A549 (cell line): ENCODE data around the gene MRTO4. TPM values are rescaled to one million over a fixed set of nuclear protein-coding genes. Genes with fewer than 3 reads are reported as not detected.
A peak's percentile ranks its signal among the peaks of the same experiment; 100 is the strongest.
"Not testable (repeated sequence)": the region's sequence is repeated elsewhere in the genome, so short reads cannot be mapped to it uniquely, and the experiment has no call there.

Source experiments
- ATAC-seq, 2 experiments: fragments of 200-7000 bp in 1 of 2; fragments of >200 bp in 1 of 2; cut with Nextera tagmentation in 1 of 2; cut with Tn5 transposase in 1 of 2; 3 replicates each; pipeline versions ENCODE4 v1.8.0 to v1.9.1; 2018 to 2020; ENCODE audit warnings: mild to moderate bottlenecking in 1 of 2, moderate library complexity in 1 of 2
- CTCF ChIA-PET: fragments of 300-600 bp; sonication (Branson Sonifier 250); formaldehyde crosslinking; extraction: SDS; loops from one replicate; lab custom pipeline; 2021; ENCODE audit warnings: antibody characterized with exemption, inconsistent platforms; lab: Yijun Ruan, JAX
- POLR2A ChIA-PET: fragments of 350-600 bp; formaldehyde crosslinking; extraction: SDS; loops from one replicate; lab custom pipeline; 2021; ENCODE audit warnings: antibody characterized with exemption, inconsistent platforms; lab: Yijun Ruan, JAX
- DNase-seq, 2 experiments: peaks; one replicate each; pipeline versions ENCODE4 v3.0.0 to v3.0.0-alpha.2; 2011 to 2016; ENCODE audit warnings: low read depth in 1 of 2, low spot score in 1 of 2
- FAIRE-seq: peaks from 2 replicates; lab custom pipeline; 2011; peaks lifted over from hg19 to GRCh38; lab: Jason Lieb, UNC
- H3K27ac ChIP-seq, 2 experiments: fragments of >200 bp; sonication (Bioruptor Twin); formaldehyde crosslinking; 3 replicates each; pipeline ENCODE4 v1.5.1; 2016 to 2017
- H3K4me1 ChIP-seq: fragments of >200 bp; sonication (Bioruptor Twin); formaldehyde crosslinking; 3 replicates; pipeline ENCODE4 v1.6.1; 2016
- H3K4me2 ChIP-seq: fragments of >200 bp; sonication (Bioruptor Twin); formaldehyde crosslinking; 3 replicates; pipeline ENCODE4 v1.6.1; 2016
- H3K4me3 ChIP-seq: fragments of >200 bp; sonication (Bioruptor Twin); formaldehyde crosslinking; 3 replicates; pipeline ENCODE4 v1.5.1; 2016
- H3K9me3 ChIP-seq: fragments of >200 bp; sonication (Bioruptor Twin); formaldehyde crosslinking; 3 replicates; pipeline ENCODE4 v1.6.1; 2016
- ATOH8 ChIP-seq: fragments of 250-450 bp; sonication (Bioruptor Pico); IDR thresholded peaks from 2 replicates; pipeline ENCODE4 v1.5.0; 2020; ENCODE audit warnings: low read depth, mild to moderate bottlenecking, moderate library complexity
- BCL3 ChIP-seq: fragments of >200 bp; sonication (Bioruptor Twin); formaldehyde crosslinking; IDR thresholded peaks from 3 replicates; pipeline ENCODE4 v1.6.1; 2016
- CBX2 ChIP-seq: fragments of 200-600 bp; sonication (generic); IDR thresholded peaks from 2 replicates; pipeline ENCODE4 v1.6.1; 2016; ENCODE audit warnings: low read depth, mild to moderate bottlenecking, borderline replicate concordance
- CBX8 ChIP-seq: fragments of 200-600 bp; sonication (generic); IDR thresholded peaks from 2 replicates; pipeline ENCODE4 v1.6.1; 2016
- FOXS1 ChIP-seq: fragments of 250-450 bp; sonication (Bioruptor Pico); IDR thresholded peaks from 2 replicates; pipeline ENCODE4 v1.5.0; 2020; ENCODE audit warnings: mild to moderate bottlenecking, moderate library complexity
- HDAC2 ChIP-seq: fragments of 200-600 bp; sonication (generic); IDR thresholded peaks from 2 replicates; pipeline ENCODE4 v1.6.1; 2016
- HOXB5 ChIP-seq: fragments of 250-450 bp; sonication (Bioruptor Pico); IDR thresholded peaks from 2 replicates; pipeline ENCODE4 v1.5.0; 2020; ENCODE audit warnings: mild to moderate bottlenecking, moderate library complexity
- JUNB ChIP-seq: fragments of >200 bp; sonication (Bioruptor Twin); formaldehyde crosslinking; IDR thresholded peaks from 2 replicates; pipeline ENCODE4 v1.6.1; 2016
- KDM5A ChIP-seq: fragments of 200-600 bp; sonication (generic); IDR thresholded peaks from 2 replicates; pipeline ENCODE4 v1.6.1; 2016; ENCODE audit warnings: antibody characterized with exemption, mild to moderate bottlenecking
- MAFK ChIP-seq: fragments of 450-650 bp; IDR thresholded peaks from 2 replicates; pipeline ENCODE4 v1.6.1; 2014; ENCODE audit not compliant: partially characterized antibody
- NPAS2 ChIP-seq: fragments of 250-450 bp; sonication (Bioruptor Pico); IDR thresholded peaks from 2 replicates; pipeline ENCODE4 v1.8.0; 2022; ENCODE audit warnings: mild to moderate bottlenecking, moderate library complexity, borderline replicate concordance
- POLR2A ChIP-seq: IDR thresholded peaks from 2 replicates; pipeline ENCODE4 v1.6.1; 2012; ENCODE audit warnings: mild to moderate bottlenecking, low read length
- RAD21 ChIP-seq, 2 experiments: fragments of >200 bp in 1 of 2; sonication (Bioruptor Twin) in 1 of 2; formaldehyde crosslinking in 1 of 2; IDR thresholded peaks in 1 of 2; conservative IDR thresholded peaks in 1 of 2; 2 replicates in 1 of 2; 3 replicates in 1 of 2; pipeline ENCODE4 v1.6.1; 2012 to 2018; ENCODE audit warnings: inconsistent platforms in 1 of 2
- RFX5 ChIP-seq: fragments of 450-650 bp; IDR thresholded peaks from 2 replicates; pipeline ENCODE4 v1.7.1; 2014; ENCODE audit warnings: antibody characterized with exemption, mild to moderate bottlenecking, moderate library complexity
- USF2 ChIP-seq: fragments of 450-650 bp; IDR thresholded peaks from 2 replicates; pipeline ENCODE4 v1.6.1; 2014; ENCODE audit warnings: antibody characterized with exemption
- ZFP36 ChIP-seq: fragments of 450-650 bp; IDR thresholded peaks from 2 replicates; pipeline ENCODE4 v1.6.1; 2014; ENCODE audit warnings: borderline replicate concordance; ENCODE audit not compliant: partially characterized antibody
- WGBS: methylation state at CpG from one replicate; pipeline ENCODE4 v1.1.6; 2017; ENCODE audit errors: missing lambda C conversion rate; 5-methylcytosine and 5-hydroxymethylcytosine counted together
- polyA plus RNA-seq, 4 experiments: library from polyadenylated mRNA; depleted of rRNA in 3 of 4; stranded (reverse); fragments of >200 nt; fragmentation: RNase III in 1 of 4; extraction: RNeasy Plus Mini Kit Qiagen cat#74134 plus additional on column Dnase treatment in 1 of 4; gene quantifications; 2 replicates in 3 of 4; 3 replicates in 1 of 4; pipeline ENCODE4 v1.2.3, GENCODE V29; 2011 to 2017
- TF ChIP-seq, protein P1 (sequence below): fragments of 250-450 bp; sonication (Bioruptor Pico); IDR thresholded peaks from 2 replicates; pipeline ENCODE4 v1.5.0; 2021; ENCODE audit warnings: mild to moderate bottlenecking, moderate library complexity, borderline replicate concordance

The MRTO4 gene
- polyA plus RNA-seq, 2 of the 4 experiments (the other 2 are of a cell fraction): 61.7 to 66.4 TPM

DNA sequence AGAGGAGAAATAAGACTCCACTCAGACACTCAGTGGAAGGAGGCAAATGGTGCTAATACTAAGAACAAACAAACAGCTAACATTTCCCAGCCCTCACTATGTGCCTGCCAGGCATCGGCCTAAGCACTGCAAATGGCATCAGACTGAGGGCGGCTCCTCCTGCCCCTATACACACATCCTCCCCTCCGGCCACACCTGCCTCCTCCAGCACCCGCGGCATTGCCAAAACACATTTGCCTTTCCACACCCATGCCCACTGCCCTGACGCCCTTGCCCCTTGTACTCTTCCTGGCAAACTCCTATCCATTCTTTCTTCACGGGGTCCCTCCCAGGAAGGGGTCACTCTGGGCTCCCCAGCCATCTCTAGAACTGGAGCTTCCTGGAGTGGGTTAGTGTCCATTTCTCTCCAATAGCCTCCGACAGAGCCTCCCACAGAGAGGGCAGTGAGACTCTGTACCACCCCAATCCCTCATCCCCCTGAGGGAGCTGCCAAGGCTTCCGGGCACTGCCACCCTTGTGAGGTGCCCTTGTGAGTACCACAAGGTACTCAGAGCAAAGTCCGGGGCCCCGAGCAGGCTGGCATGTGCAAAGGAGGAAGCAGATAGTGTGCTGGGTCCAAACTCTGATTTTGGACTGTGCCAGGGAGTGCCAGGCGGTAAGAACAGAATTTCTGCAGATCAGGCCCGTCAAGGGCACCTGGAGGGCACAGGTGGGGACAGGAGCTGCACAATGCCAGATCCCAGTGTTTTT lies 36.0 kb downstream of the MRTO4 start:
- TF ChIP-seq RAD21 (conservative IDR thresholded peaks at IDR 0.05 in 1 of 2, IDR thresholded peaks at IDR 0.05 in 1 of 2) (no peak), BCL3 (no peak), NPAS2 (CRISPR knock-in tag) (no peak), USF2 (no peak), RFX5 (no peak), CBX2 (no peak), MAFK (no peak), HOXB5 (no peak), JUNB (no peak), CBX8 (no peak), ZFP36 (no peak)
- TF ChIP-seq, all 56 proteins: peak for 0
- WGBS: 89% methylated on average over 7 of the region's 13 CpGs
- no peak overlapping the region for H3K27ac ChIP-seq
- no peak for FAIRE-seq
- no peaks in the 10 kb centered on the region for H3K4me1 ChIP-seq
- POLR2A ChIA-PET: no interaction called here
- CTCF ChIA-PET: no interaction called here
- 0 out of 3 replicates have a peak, but pooled peaks cover under 1% of the 10 kb centered on the region for H3K9me3 ChIP-seq
- no peak for DNase-seq
- no peak overlapping the region for H3K4me3 ChIP-seq
- no peak; a peak in 1 of 6 replicates for ATAC-seq
- no peak overlapping the region for H3K4me2 ChIP-seq

DNA sequence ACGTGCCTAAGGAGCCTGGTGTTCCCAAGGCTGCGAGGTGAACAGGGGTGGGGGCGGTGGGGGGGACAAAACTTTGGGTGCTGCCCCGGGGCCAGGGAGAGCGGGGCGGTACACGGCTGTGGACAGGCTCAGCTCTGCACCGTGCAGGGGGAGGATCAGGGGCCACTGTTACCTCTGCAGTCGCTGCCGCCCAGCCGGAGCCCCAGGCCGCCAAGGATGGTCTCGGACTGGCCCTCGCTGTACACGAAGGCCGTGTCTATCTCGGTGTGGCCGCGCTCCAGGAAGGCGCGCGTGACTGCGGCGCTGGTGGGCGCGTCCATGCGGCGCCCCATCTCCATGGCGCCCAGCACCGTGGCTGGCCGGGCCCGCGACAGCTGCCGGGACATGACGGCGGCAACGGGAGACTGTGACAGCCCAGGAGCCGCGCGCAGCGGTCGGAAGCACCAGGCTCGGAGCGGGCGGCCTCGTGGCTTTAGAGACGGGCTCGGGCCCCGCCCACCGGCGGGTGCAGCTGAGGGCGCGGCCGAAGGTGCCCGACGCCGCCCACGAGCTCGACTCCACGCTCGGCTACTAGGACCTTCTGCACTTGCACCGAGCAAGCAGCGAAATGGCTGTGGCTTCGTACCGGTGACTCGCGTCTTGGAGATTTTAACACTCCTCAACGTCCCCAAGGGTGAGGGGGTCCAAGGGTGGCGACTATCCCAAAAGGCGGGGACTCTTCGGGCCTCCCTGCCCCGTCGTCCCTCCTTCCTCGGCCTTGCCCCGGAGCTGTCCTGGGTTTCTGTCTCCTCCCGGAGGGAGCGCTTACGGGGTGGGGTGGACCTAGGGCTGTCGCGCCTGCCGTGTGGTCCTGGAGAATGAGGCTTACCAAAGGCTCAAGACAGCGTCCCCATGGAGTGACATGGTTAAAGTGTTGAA lies 37.0 kb downstream of the MRTO4 start, which contains the start of gene AKR7A3:
Gene AKR7A3, minus strand, starts transcription at position 447 of the 918 bp plus-strand sequence. Its CDS starts 61 bp downstream, at position 386.
- DNase-seq, POLR2A ChIA-PET, H3K9me3 ChIP-seq, H3K4me1 ChIP-seq, H3K27ac ChIP-seq, H3K4me3 ChIP-seq, CTCF ChIA-PET, FAIRE-seq: not testable (repeated sequence)
- 0 out of 3 replicates have a peak within 1 kb of the TSS, but pooled peaks have one; percentile 14 for H3K4me2 ChIP-seq
- WGBS: 76% methylated on average over 27 of the region's 82 CpGs
- peak in 1 of 2 experiments; percentile 71; a peak in 3 of 6 replicates for ATAC-seq

DNA sequence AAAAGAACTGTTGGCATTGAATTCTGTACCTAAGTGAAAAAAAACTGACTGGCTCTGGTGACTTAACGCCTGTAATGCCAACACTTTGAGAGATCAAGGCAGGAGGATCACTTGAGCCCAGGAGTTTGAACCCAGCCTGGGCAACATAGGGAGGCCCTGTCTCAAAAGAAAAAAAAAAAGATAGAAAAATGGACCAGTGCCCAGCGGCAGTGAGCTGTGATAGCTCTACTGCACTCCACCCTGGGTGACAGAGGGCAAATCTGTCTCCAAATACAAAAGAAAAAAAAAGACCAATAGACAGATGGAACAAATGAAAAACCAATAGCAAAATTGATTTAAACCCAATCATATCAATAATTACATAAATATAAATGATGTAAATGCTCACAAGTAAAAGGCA lies 37.6 kb downstream of the MRTO4 start:
- H3K4me2 ChIP-seq: 0 out of 3 replicates have a peak overlapping the region, but pooled peaks have one; percentile 14
- CTCF ChIA-PET: no interaction called here

More for the DNA sequence above, 37.6 kb downstream of the MRTO4 start:
- ATAC-seq (no peak), FAIRE-seq (no peak), DNase-seq (no peak)
- no peak for TF ChIP-seq KDM5A
- no peak for TF ChIP-seq USF2
- TF ChIP-seq, protein P1, sequence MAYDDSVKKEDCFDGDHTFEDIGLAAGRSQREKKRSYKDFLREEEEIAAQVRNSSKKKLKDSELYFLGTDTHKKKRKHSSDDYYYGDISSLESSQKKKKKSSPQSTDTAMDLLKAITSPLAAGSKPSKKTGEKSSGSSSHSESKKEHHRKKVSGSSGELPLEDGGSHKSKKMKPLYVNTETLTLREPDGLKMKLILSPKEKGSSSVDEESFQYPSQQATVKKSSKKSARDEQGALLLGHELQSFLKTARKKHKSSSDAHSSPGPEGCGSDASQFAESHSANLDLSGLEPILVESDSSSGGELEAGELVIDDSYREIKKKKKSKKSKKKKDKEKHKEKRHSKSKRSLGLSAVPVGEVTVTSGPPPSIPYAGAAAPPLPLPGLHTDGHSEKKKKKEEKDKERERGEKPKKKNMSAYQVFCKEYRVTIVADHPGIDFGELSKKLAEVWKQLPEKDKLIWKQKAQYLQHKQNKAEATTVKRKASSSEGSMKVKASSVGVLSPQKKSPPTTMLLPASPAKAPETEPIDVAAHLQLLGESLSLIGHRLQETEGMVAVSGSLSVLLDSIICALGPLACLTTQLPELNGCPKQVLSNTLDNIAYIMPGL: no peak
- TF ChIP-seq ATOH8: no peak
- TF ChIP-seq HDAC2: no peak
- TF ChIP-seq FOXS1 (CRISPR knock-in tag): no peak
- TF ChIP-seq POLR2A: no peak
- Histone ChIP-seq H3K4me3 (no peak overlapping the region), H3K9me3 (peaks cover 6% of the 10 kb centered on the region; the same call in 2 of the 3 replicates), H3K27ac (no peak overlapping the region), H3K4me1 (no peaks in the 10 kb centered on the region)
- POLR2A ChIA-PET: no interaction called here
- WGBS: 81% methylated on average over 2 of the region's 2 CpGs
